ENCODE measurements around the gene SYVN1. TPM values are rescaled to one million over a fixed set of nuclear protein-coding genes. Genes with fewer than 3 reads are reported as not detected.

Gene SYVN1
- total and polyA plus RNA-seq, 10 donors: 35.1 to 152 (median 98.6) TPM

DNA sequence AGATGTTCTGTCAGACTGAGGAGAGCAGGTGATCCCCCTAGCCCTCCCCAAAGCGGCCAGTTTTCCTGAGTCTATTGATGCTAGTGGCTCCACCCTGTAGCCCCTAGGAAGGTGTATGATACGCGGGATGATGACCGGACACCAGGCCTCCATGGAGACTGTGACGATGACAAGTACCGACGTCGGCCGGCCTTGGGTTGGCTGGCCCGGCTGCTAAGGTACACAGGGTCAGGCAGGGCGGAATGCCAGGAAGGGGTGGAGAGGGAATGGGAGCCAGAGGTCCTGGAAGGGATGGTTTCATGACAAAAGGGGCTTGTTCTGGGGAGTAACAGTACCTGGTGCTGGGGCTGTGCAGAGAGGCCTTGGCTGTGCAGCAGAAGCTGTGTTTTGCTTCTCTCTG, 47.1 kb downstream of the SYVN1 start:
- TF ChIP-seq, protein P1, sequence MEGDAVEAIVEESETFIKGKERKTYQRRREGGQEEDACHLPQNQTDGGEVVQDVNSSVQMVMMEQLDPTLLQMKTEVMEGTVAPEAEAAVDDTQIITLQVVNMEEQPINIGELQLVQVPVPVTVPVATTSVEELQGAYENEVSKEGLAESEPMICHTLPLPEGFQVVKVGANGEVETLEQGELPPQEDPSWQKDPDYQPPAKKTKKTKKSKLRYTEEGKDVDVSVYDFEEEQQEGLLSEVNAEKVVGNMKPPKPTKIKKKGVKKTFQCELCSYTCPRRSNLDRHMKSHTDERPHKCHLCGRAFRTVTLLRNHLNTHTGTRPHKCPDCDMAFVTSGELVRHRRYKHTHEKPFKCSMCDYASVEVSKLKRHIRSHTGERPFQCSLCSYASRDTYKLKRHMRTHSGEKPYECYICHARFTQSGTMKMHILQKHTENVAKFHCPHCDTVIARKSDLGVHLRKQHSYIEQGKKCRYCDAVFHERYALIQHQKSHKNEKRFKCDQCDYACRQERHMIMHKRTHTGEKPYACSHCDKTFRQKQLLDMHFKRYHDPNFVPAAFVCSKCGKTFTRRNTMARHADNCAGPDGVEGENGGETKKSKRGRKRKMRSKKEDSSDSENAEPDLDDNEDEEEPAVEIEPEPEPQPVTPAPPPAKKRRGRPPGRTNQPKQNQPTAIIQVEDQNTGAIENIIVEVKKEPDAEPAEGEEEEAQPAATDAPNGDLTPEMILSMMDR (IDR thresholded peaks at IDR 0.05 in 8 of 11, conservative IDR thresholded peaks at IDR 0.05 in 3 of 11): no peak
- TF ChIP-seq POLR2A (IDR thresholded peaks at IDR 0.05): no peak
- no peak for TF ChIP-seq POLR2AphosphoS5 (IDR thresholded peaks at IDR 0.05)
- Histone ChIP-seq H3K27ac (no peak overlapping the region), H3K4me3 (no peak overlapping the region), H3K4me1 (peaks cover 16 to 37% (median 26%) of the 10 kb centered on the region in 6 donors), H3K27me3 (replicated peaks in 1 of 7) (no peaks in the 10 kb centered on the region), H3K36me3 (peaks cover 0 to 58% (median 39%) of the 10 kb centered on the region in 6 donors), H3K9me3 (no peaks in the 10 kb centered on the region)
- 87 to 93% (median 90%) methylated on average over 11 of the region's 11 CpGs for WGBS, 5 donors
- intact Hi-C loops (cut with DNase I; ENCODE audit: low total_unique reads): no loop called here
- no peak for DNase-seq

DNA sequence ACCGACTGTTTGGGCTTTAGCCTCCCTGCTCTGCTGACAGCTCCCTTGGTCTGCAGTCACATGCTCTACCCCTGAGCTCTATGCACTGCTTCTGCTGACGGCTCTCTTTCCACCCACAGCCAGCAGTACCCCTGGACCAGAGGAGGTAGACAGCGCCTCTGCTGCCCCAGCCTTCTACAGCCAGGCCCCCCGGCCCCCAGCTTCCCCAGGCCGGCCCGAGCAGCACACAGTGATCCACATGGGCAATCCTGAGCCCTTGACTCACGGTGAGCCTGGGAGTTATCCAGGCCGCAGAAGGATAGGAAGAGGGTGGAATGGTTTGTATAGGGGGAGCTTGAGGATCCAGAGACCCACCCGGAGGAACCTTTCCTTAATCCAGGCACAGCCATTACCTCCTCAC, 47.5 kb downstream of the SYVN1 start:
- Histone ChIP-seq H3K36me3 (peaks cover 0 to 58% (median 39%) of the 10 kb centered on the region in 6 donors), H3K27ac (no peak overlapping the region), H3K9me3 (no peaks in the 10 kb centered on the region), H3K27me3 (replicated peaks in 1 of 7) (no peaks in the 10 kb centered on the region), H3K4me3 (no peak overlapping the region), H3K4me1 (peaks cover 16 to 39% (median 26%) of the 10 kb centered on the region in 6 donors)
- no peak for DNase-seq
- 91 to 99% (median 93%) methylated on average over 9 of the region's 9 CpGs for WGBS, 5 donors
- intact Hi-C loops (cut with DNase I; ENCODE audit: low total_unique reads): no loop called here
- TF ChIP-seq, protein P1 (IDR thresholded peaks at IDR 0.05 in 8 of 11, conservative IDR thresholded peaks at IDR 0.05 in 3 of 11): no peak
- TF ChIP-seq POLR2AphosphoS5 (IDR thresholded peaks at IDR 0.05) (no peak), POLR2A (IDR thresholded peaks at IDR 0.05) (no peak)

DNA sequence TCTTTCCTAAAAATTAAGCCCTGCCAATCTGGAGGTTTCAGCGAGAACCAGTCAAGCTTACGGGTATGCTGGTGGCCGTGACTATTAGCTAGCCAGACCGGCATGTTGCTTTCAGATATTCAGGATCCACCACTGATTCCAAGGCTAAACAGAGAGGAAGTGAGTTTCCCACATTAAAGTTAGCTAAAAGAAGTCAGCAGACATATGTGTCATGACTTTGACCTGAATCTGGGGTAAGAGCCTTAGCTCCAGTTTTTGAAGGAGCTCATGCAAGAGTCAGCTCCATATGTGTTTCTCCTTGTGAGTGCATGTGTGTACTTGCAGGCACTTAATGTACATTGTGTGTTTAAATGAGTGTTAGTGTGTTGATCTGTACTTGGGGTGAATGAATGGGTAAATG, 48.9 kb downstream of the SYVN1 start:
- H3K9me3 ChIP-seq: no peaks in the 10 kb centered on the region
- DNase-seq: no peak
- H3K27me3 ChIP-seq (replicated peaks in 1 of 7): no peaks in the 10 kb centered on the region
- H3K36me3 ChIP-seq: peaks cover 0 to 55% (median 39%) of the 10 kb centered on the region in 6 donors
- peaks cover 16 to 48% (median 26%) of the 10 kb centered on the region in 6 donors for H3K4me1 ChIP-seq
- TF ChIP-seq, protein P1 (IDR thresholded peaks at IDR 0.05 in 8 of 11, conservative IDR thresholded peaks at IDR 0.05 in 3 of 11): no peak
- TF ChIP-seq POLR2A (IDR thresholded peaks at IDR 0.05): no peak
- no peak for TF ChIP-seq POLR2AphosphoS5 (IDR thresholded peaks at IDR 0.05)
- H3K4me3 ChIP-seq: peak overlapping the region in 1 of 8 donors; percentile 66
- intact Hi-C loops (cut with DNase I; ENCODE audit: low total_unique reads): no loop called here
- 85 to 95% (median 92%) methylated on average over 4 of the region's 4 CpGs for WGBS, 5 donors
- H3K27ac ChIP-seq: peak overlapping the region in 1 of 8 donors; percentile 91

DNA sequence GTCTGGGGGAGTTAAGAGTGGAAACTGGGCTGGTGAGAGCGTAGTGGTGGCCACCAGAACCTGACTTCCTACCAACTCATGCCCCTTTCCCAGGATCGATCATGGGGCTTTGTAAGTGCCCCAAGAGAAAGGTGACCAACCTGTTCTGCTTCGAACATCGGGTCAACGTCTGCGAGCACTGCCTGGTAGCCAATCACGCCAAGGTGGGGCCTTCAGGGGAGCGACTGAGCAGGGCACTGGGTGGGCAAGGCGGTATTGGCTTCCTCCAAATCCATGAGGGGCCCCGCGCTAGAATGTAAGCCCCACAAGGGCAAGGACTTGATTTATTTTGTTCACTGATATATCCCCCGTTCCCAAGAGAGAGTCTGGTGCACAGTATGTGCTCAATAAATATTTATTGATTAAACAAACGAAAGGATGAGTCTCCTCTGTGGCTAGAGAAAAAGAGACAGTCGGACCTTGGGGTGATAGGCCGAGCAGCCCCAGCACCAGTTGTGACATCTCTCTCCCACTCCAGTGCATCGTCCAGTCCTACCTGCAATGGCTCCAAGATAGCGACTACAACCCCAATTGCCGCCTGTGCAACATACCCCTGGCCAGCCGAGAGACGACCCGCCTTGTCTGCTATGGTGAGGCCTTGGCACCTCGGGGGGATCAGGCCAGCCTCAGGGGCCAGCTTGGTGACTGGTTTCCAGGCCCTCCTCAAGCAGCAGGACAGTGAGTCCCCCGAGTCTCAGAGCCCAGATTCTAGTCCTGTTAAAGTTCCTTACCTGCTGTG, 49.5 kb downstream of the SYVN1 start:
- Histone ChIP-seq H3K27ac (peak overlapping the region; percentile 91 to 98 (median 94)), H3K4me1 (peaks cover 16 to 48% (median 26%) of the 10 kb centered on the region in 6 donors), H3K36me3 (peaks cover 0 to 57% (median 39%) of the 10 kb centered on the region in 6 donors), H3K27me3 (replicated peaks in 1 of 7) (no peaks in the 10 kb centered on the region), H3K9me3 (no peaks in the 10 kb centered on the region), H3K4me3 (peak overlapping the region; percentile 40 to 89 (median 74))
- no peak for DNase-seq
- no peak for TF ChIP-seq POLR2AphosphoS5 (IDR thresholded peaks at IDR 0.05)
- 44 to 52% (median 50%) methylated on average over 20 to 23 of the region's 23 CpGs for WGBS, 5 donors
- intact Hi-C loops (cut with DNase I; ENCODE audit: low total_unique reads): no loop called here
